NCI-H345 (cell line): ENCODE results near the gene SCYGR4.
"Not testable (repeated sequence)": the region's sequence is repeated elsewhere in the genome, so short reads cannot be mapped to it uniquely, and the experiment has no call there.

Experiments
- DNase-seq: peaks from one replicate; lab custom pipeline; 2025; lab: John Stamatoyannopoulos, UW

The SCYGR4 gene

DNA sequence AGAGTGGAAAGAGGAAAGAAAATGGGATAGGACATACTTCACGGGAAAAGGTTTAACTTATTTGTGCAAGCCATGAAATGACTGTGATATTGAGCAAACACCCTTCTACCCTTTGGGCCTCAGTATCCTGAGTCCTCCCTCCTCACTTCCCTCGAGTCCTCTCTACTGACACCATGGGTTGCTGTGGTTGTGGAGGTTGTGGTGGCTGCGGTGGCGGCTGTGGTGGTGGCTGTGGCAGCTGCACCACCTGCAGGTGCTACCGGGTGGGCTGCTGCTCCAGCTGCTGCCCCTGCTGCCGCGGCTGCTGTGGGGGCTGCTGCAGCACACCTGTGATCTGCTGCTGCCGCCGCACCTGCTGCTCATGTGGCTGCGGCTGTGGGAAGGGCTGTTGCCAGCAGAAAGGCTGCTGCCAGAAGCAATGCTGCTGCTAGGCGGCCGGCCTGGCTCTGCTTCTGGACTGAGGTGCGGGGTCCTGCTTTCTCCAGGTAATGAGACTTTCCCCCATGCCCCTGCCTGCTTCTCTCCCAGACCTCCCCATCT is 49.4 kb downstream of the SCYGR4 start, which contains the start of gene SCYGR5:
Gene SCYGR5, plus strand, starts transcription at position 174 of the 540 bp plus-strand sequence. Its CDS starts 0 bp downstream, at position 174.
- not testable (repeated sequence) for DNase-seq
